Suppressor macrophage treated with lipopolysaccharide for 4 hours (primary cell): Measurements from ENCODE around the gene XIRP1.
"Not testable (repeated sequence)": the region's sequence is repeated elsewhere in the genome, so short reads cannot be mapped to it uniquely, and the experiment has no call there.

Experiments
- DNase-seq: peaks from one replicate; pipeline ENCODE4 v3.0.0-alpha.2; 2020

Gene XIRP1

GRCh38 chr3:39184081-39184967 is 8.1 kb downstream of the XIRP1 start:
- no peak for DNase-seq

GRCh38 chr3:39183211-39184080 is 8.9 kb downstream of the XIRP1 start:
- no peak for DNase-seq

- DNase-seq = no peak
Measured at GRCh38 chr3:39181408-39182335, 10.7 kb downstream of the XIRP1 start.

GRCh38 chr3:39180546-39181346 is 11.6 kb downstream of the XIRP1 start:
- DNase-seq = peak; percentile 71

- DNase-seq = no peak
Measured at GRCh38 chr3:39180183-39180545, 12.2 kb downstream of the XIRP1 start.

GRCh38 chr3:39178553-39178952 is 13.8 kb downstream of the XIRP1 start:
- DNase-seq = no peak

- DNase-seq = peak; percentile 98
Measured at GRCh38 chr3:39177708-39178332, 14.6 kb downstream of the XIRP1 start.

- no peak for DNase-seq
Measured at GRCh38 chr3:39176025-39176714, 16.2 kb downstream of the XIRP1 start.

GRCh38 chr3:39173318-39174125 is 18.9 kb downstream of the XIRP1 start:
- no peak for DNase-seq

GRCh38 chr3:39171860-39172259 is 20.5 kb downstream of the XIRP1 start:
- DNase-seq = no peak

GRCh38 chr3:39170877-39171276 is 21.5 kb downstream of the XIRP1 start:
- DNase-seq = not testable (repeated sequence)

- DNase-seq = no peak
Measured at GRCh38 chr3:39170461-39170860, 21.9 kb downstream of the XIRP1 start.

- DNase-seq = peak; percentile 51
Measured at GRCh38 chr3:39169712-39170111, 22.7 kb downstream of the XIRP1 start.

- DNase-seq = no peak
Measured at GRCh38 chr3:39168156-39168780, 24.1 kb downstream of the XIRP1 start.

- peak; percentile 93 for DNase-seq
Measured at GRCh38 chr3:39166932-39167532, 25.4 kb downstream of the XIRP1 start.

GRCh38 chr3:39166134-39166710 is 26.2 kb downstream of the XIRP1 start:
- DNase-seq = peak; percentile 71

- no peak for DNase-seq
Measured at GRCh38 chr3:39165518-39165917, 26.9 kb downstream of the XIRP1 start.

- no peak for DNase-seq
Measured at GRCh38 chr3:39164414-39164813, 28.0 kb downstream of the XIRP1 start.
